A549 (cell line): ENCODE data around the gene ATP6V0A4. TPM values are rescaled to one million over a fixed set of nuclear protein-coding genes. Genes with fewer than 3 reads are reported as not detected.

ENCODE experiments used
- ATAC-seq, 2 experiments: fragments of 200-7000 bp in 1 of 2; fragments of >200 bp in 1 of 2; cut with Nextera tagmentation in 1 of 2; cut with Tn5 transposase in 1 of 2; 3 replicates each; pipeline versions ENCODE4 v1.8.0 to v1.9.1; 2018 to 2020; ENCODE audit warnings: mild to moderate bottlenecking in 1 of 2, moderate library complexity in 1 of 2
- CTCF ChIA-PET: fragments of 300-600 bp; sonication (Branson Sonifier 250); formaldehyde crosslinking; extraction: SDS; loops from one replicate; lab custom pipeline; 2021; ENCODE audit warnings: antibody characterized with exemption, inconsistent platforms; lab: Yijun Ruan, JAX
- POLR2A ChIA-PET: fragments of 350-600 bp; formaldehyde crosslinking; extraction: SDS; loops from one replicate; lab custom pipeline; 2021; ENCODE audit warnings: antibody characterized with exemption, inconsistent platforms; lab: Yijun Ruan, JAX
- DNase-seq, 2 experiments: peaks; one replicate each; pipeline versions ENCODE4 v3.0.0 to v3.0.0-alpha.2; 2011 to 2016; ENCODE audit warnings: low read depth in 1 of 2, low spot score in 1 of 2
- FAIRE-seq: peaks from 2 replicates; lab custom pipeline; 2011; peaks lifted over from hg19 to GRCh38; lab: Jason Lieb, UNC
- H3K27ac ChIP-seq, 2 experiments: fragments of >200 bp; sonication (Bioruptor Twin); formaldehyde crosslinking; 3 replicates each; pipeline ENCODE4 v1.5.1; 2016 to 2017
- H3K4me1 ChIP-seq: fragments of >200 bp; sonication (Bioruptor Twin); formaldehyde crosslinking; 3 replicates; pipeline ENCODE4 v1.6.1; 2016
- H3K4me2 ChIP-seq: fragments of >200 bp; sonication (Bioruptor Twin); formaldehyde crosslinking; 3 replicates; pipeline ENCODE4 v1.6.1; 2016
- H3K4me3 ChIP-seq: fragments of >200 bp; sonication (Bioruptor Twin); formaldehyde crosslinking; 3 replicates; pipeline ENCODE4 v1.5.1; 2016
- H3K9me3 ChIP-seq: fragments of >200 bp; sonication (Bioruptor Twin); formaldehyde crosslinking; 3 replicates; pipeline ENCODE4 v1.6.1; 2016
- CEBPB ChIP-seq, 2 experiments: fragments of >200 bp in 1 of 2; sonication (Bioruptor Twin) in 1 of 2; formaldehyde crosslinking in 1 of 2; IDR thresholded peaks; 2 replicates each; pipeline ENCODE4 v1.6.1; 2012 to 2016
- CHD2 ChIP-seq: fragments of 150-350 bp; IDR thresholded peaks from 2 replicates; pipeline ENCODE4 v1.6.1; 2014; ENCODE audit warnings: low read length; ENCODE audit not compliant: partially characterized antibody
- CTCF ChIP-seq: fragments of >200 bp; sonication (Bioruptor Twin); formaldehyde crosslinking; IDR thresholded peaks from 3 replicates; pipeline ENCODE4 v1.5.1; 2016
- EHF ChIP-seq: fragments of 250-450 bp; sonication (Bioruptor Pico); IDR thresholded peaks from 2 replicates; pipeline ENCODE4 v1.5.0; 2020; ENCODE audit warnings: mild to moderate bottlenecking
- EP300 ChIP-seq, 2 experiments: fragments of >200 bp; sonication (Bioruptor Twin); formaldehyde crosslinking; IDR thresholded peaks; 2 replicates in 1 of 2; 3 replicates in 1 of 2; pipeline ENCODE4 v1.6.1; 2016 to 2017
- FOSB ChIP-seq: fragments of 250-450 bp; sonication (Bioruptor Pico); IDR thresholded peaks from 2 replicates; pipeline ENCODE4 v1.5.0; 2020; ENCODE audit warnings: mild to moderate bottlenecking, moderate library complexity
- GATA3 ChIP-seq: IDR thresholded peaks from 2 replicates; pipeline ENCODE4 v1.6.1; 2012; ENCODE audit warnings: borderline replicate concordance
- HOXA7 ChIP-seq: fragments of 250-450 bp; sonication (Bioruptor Pico); IDR thresholded peaks from 2 replicates; pipeline ENCODE4 v1.5.0; 2020; ENCODE audit warnings: mild to moderate bottlenecking, moderate library complexity
- JUN ChIP-seq, 2 experiments: fragments of >200 bp; sonication (Bioruptor Twin); formaldehyde crosslinking; IDR thresholded peaks; 2 replicates in 1 of 2; 3 replicates in 1 of 2; pipeline ENCODE4 v1.6.1; 2016 to 2017
- JUNB ChIP-seq: fragments of >200 bp; sonication (Bioruptor Twin); formaldehyde crosslinking; IDR thresholded peaks from 2 replicates; pipeline ENCODE4 v1.6.1; 2016
- NFE2L2 ChIP-seq: fragments of 150-350 bp; conservative IDR thresholded peaks from 2 replicates; pipeline ENCODE4 v1.6.1; 2014; ENCODE audit warnings: low read length
- NR3C1 ChIP-seq: fragments of >200 bp; sonication (Bioruptor Twin); formaldehyde crosslinking; IDR thresholded peaks from 3 replicates; pipeline ENCODE4 v1.6.1; 2017
- PBX3 ChIP-seq: IDR thresholded peaks from 2 replicates; pipeline ENCODE4 v1.6.1; 2012
- PHF8 ChIP-seq: fragments of 200-600 bp; sonication (generic); IDR thresholded peaks from 2 replicates; pipeline ENCODE4 v1.6.1; 2016; ENCODE audit warnings: low read depth, mild to moderate bottlenecking, antibody characterized with exemption, moderate library complexity, borderline replicate concordance
- POLR2A ChIP-seq: IDR thresholded peaks from 2 replicates; pipeline ENCODE4 v1.6.1; 2012; ENCODE audit warnings: mild to moderate bottlenecking, low read length
- POLR2AphosphoS2 ChIP-seq: conservative IDR thresholded peaks from 2 replicates; pipeline ENCODE4 v1.6.1; 2012; ENCODE audit warnings: low read length, improper control_type of control experiment, inconsistent platforms
- RNF2 ChIP-seq: fragments of 200-600 bp; sonication (generic); IDR thresholded peaks from 2 replicates; pipeline ENCODE4 v1.6.1; 2016; ENCODE audit warnings: low read depth, mild to moderate bottlenecking, antibody characterized with exemption, moderate library complexity, borderline replicate concordance
- TFCP2L1 ChIP-seq: fragments of 250-450 bp; sonication (Bioruptor Pico); IDR thresholded peaks from 2 replicates; pipeline ENCODE4 v1.5.0; 2021; ENCODE audit warnings: mild to moderate bottlenecking
- TP53 ChIP-seq: fragments of 250-450 bp; sonication (Bioruptor Pico); IDR thresholded peaks from 2 replicates; pipeline ENCODE4 v1.5.0; 2021; ENCODE audit warnings: mild to moderate bottlenecking, moderate library complexity
- ZC3H11A ChIP-seq: fragments of 450-650 bp; IDR thresholded peaks from 2 replicates; pipeline ENCODE4 v1.6.1; 2014; ENCODE audit warnings: antibody characterized with exemption, mild to moderate bottlenecking
- ZFP36 ChIP-seq: fragments of 450-650 bp; IDR thresholded peaks from 2 replicates; pipeline ENCODE4 v1.6.1; 2014; ENCODE audit warnings: borderline replicate concordance; ENCODE audit not compliant: partially characterized antibody
- ZNF302 ChIP-seq: fragments of 250-450 bp; sonication (Bioruptor Pico); IDR thresholded peaks from 2 replicates; pipeline ENCODE4 v1.9.0; 2021; ENCODE audit warnings: inconsistent platforms, mild to moderate bottlenecking, moderate library complexity
- WGBS: methylation state at CpG from one replicate; pipeline ENCODE4 v1.1.6; 2017; ENCODE audit errors: missing lambda C conversion rate; 5-methylcytosine and 5-hydroxymethylcytosine counted together
- polyA plus RNA-seq, 4 experiments: library from polyadenylated mRNA; depleted of rRNA in 3 of 4; stranded (reverse); fragments of >200 nt; fragmentation: RNase III in 1 of 4; extraction: RNeasy Plus Mini Kit Qiagen cat#74134 plus additional on column Dnase treatment in 1 of 4; gene quantifications; 2 replicates in 3 of 4; 3 replicates in 1 of 4; pipeline ENCODE4 v1.2.3, GENCODE V29; 2011 to 2017
- TF ChIP-seq, protein P1 (sequence below): fragments of 150-350 bp; IDR thresholded peaks from 2 replicates; pipeline ENCODE4 v1.6.1; 2014; ENCODE audit warnings: low read depth, mild to moderate bottlenecking, low read length
- TF ChIP-seq, protein P2 (sequence below): fragments of >200 bp; sonication (Bioruptor Twin); formaldehyde crosslinking; IDR thresholded peaks from 3 replicates; pipeline ENCODE4 v1.6.1; 2016

ATP6V0A4 gene
- polyA plus RNA-seq, 2 of the 4 experiments (the other 2 are of a cell fraction): 0.09 to 0.25 TPM

- no peak for DNase-seq
- no peak for FAIRE-seq
- ATAC-seq: no peak
- H3K4me1 ChIP-seq: peaks cover 22% of the 10 kb centered on the region
- TF ChIP-seq CTCF (no peak), PHF8 (no peak), TP53 (no peak), GATA3 (no peak), ZC3H11A (no peak), CEBPB (IDR thresholded peaks at IDR 0.05) (no peak), ZFP36 (no peak)
- no peaks in the 10 kb centered on the region for H3K9me3 ChIP-seq
- H3K27ac ChIP-seq: no peak overlapping the region
- H3K4me3 ChIP-seq: no peak overlapping the region
- ChIA-PET CTCF (interaction anchor here (0.9 to 1.3 kb wide), 2 partner anchors 9 to 18 kb away, joined by 3 read pairs; no protein-coding TSS in a partner anchor), POLR2A (no interaction called here)
- peak overlapping the region; percentile 41; the same call in 2 of the 3 replicates for H3K4me2 ChIP-seq
- WGBS: 19% methylated on average over 4 of the region's 4 CpGs
Observed at GRCh38 chr7:138756591-138757242, 41.3 kb downstream of the ATP6V0A4 start.

GRCh38 chr7:138755842-138756590 lies 42.0 kb downstream of the ATP6V0A4 start:
- POLR2A ChIA-PET: no interaction called here
- ATAC-seq (no peak), FAIRE-seq (no peak), DNase-seq (no peak)
- H3K9me3 ChIP-seq: no peaks in the 10 kb centered on the region
- peaks cover 22% of the 10 kb centered on the region for H3K4me1 ChIP-seq
- no peak for TF ChIP-seq PBX3
- TF ChIP-seq, protein P1, sequence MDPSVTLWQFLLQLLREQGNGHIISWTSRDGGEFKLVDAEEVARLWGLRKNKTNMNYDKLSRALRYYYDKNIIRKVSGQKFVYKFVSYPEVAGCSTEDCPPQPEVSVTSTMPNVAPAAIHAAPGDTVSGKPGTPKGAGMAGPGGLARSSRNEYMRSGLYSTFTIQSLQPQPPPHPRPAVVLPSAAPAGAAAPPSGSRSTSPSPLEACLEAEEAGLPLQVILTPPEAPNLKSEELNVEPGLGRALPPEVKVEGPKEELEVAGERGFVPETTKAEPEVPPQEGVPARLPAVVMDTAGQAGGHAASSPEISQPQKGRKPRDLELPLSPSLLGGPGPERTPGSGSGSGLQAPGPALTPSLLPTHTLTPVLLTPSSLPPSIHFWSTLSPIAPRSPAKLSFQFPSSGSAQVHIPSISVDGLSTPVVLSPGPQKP: no peak
- TF ChIP-seq NFE2L2: no peak
- TF ChIP-seq ZNF302 (CRISPR knock-in tag): no peak
- no peak for TF ChIP-seq CHD2
- TF ChIP-seq TFCP2L1 (CRISPR knock-in tag): no peak
- TF ChIP-seq RNF2: no peak
- TF ChIP-seq, protein P2, sequence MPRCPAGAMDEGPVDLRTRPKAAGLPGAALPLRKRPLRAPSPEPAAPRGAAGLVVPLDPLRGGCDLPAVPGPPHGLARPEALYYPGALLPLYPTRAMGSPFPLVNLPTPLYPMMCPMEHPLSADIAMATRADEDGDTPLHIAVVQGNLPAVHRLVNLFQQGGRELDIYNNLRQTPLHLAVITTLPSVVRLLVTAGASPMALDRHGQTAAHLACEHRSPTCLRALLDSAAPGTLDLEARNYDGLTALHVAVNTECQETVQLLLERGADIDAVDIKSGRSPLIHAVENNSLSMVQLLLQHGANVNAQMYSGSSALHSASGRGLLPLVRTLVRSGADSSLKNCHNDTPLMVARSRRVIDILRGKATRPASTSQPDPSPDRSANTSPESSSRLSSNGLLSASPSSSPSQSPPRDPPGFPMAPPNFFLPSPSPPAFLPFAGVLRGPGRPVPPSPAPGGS: no peak
- no peak for TF ChIP-seq POLR2A
- TF ChIP-seq JUN (IDR thresholded peaks at IDR 0.05): no peak
- TF ChIP-seq HOXA7 (CRISPR knock-in tag): no peak
- no peak for TF ChIP-seq NR3C1
- TF ChIP-seq FOSB: no peak
- no peak for TF ChIP-seq EHF (CRISPR knock-in tag)
- no peak for TF ChIP-seq JUNB
- TF ChIP-seq EP300 (IDR thresholded peaks at IDR 0.05): no peak
- no peak for TF ChIP-seq ZFP36
- TF ChIP-seq POLR2AphosphoS2: no peak
- CTCF ChIA-PET: interaction anchor here (0.9 to 1.3 kb wide), 2 partner anchors 8 to 17 kb away, joined by 3 read pairs; no protein-coding TSS in a partner anchor
- H3K4me3 ChIP-seq: no peak overlapping the region
- H3K27ac ChIP-seq: no peak overlapping the region
- H3K4me2 ChIP-seq: no peak overlapping the region
- WGBS: 57% methylated on average over 4 of the region's 4 CpGs
